Central memory CD4-positive, alpha-beta T cell (primary cell): ENCODE results near the gene VIPR2.
"Not testable (repeated sequence)": the region's sequence is repeated elsewhere in the genome, so short reads cannot be mapped to it uniquely, and the experiment has no call there.

ENCODE experiments used
- DNase-seq: peaks from one replicate; pipeline ENCODE4 v3.0.0; 2022
- total RNA-seq, 3 experiments: gene quantifications; one replicate each; lab custom pipeline; 2026; lab: John Stamatoyannopoulos, UW

Gene VIPR2, protein sequence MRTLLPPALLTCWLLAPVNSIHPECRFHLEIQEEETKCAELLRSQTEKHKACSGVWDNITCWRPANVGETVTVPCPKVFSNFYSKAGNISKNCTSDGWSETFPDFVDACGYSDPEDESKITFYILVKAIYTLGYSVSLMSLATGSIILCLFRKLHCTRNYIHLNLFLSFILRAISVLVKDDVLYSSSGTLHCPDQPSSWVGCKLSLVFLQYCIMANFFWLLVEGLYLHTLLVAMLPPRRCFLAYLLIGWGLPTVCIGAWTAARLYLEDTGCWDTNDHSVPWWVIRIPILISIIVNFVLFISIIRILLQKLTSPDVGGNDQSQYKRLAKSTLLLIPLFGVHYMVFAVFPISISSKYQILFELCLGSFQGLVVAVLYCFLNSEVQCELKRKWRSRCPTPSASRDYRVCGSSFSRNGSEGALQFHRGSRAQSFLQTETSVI
- total RNA-seq: 0 to 0.04 (median 0) reads per million in 3 experiments

DNA sequence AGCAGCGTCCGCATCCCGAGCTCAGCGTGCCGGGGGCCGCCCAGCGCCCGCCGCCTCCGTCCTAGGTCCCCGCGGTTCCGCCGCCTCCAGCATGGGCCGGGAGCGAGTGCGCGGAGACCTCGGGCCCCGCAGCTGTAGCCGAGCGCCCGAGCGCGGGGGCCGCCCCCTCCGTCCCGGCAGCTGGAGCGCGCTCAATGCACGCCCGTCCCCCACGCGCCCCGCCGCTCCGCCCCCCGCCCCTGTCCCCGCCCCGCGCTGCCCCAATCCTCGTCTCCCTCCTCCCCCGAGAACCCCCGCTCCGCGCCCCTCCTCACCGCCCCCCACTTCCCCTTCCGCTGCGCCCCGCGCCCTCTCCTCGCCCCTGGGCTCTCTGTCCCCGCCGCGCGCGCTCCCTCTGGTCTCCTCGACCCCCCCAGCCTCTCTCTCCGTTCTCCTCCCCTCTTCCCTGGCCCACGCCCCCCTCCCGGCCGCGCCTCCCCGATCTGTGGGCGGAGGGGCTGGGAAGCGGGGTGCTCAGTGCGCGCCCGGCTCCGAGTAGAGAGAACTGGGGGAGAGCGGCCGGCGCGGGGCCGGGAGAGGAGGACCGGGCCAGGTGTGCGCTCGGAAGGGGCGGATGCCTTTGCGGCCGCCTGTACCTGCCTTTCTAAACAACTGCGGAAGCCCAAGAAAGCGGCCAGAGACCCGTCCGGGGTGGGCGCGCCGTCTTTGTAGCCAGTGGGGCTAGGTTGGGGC, at the start of gene VIPR2:
VIPR2 (minus strand) TSS at position 110 of the 732 bp plus-strand sequence; CDS start at position 14, 96 bp downstream.
- no peak for DNase-seq

DNA sequence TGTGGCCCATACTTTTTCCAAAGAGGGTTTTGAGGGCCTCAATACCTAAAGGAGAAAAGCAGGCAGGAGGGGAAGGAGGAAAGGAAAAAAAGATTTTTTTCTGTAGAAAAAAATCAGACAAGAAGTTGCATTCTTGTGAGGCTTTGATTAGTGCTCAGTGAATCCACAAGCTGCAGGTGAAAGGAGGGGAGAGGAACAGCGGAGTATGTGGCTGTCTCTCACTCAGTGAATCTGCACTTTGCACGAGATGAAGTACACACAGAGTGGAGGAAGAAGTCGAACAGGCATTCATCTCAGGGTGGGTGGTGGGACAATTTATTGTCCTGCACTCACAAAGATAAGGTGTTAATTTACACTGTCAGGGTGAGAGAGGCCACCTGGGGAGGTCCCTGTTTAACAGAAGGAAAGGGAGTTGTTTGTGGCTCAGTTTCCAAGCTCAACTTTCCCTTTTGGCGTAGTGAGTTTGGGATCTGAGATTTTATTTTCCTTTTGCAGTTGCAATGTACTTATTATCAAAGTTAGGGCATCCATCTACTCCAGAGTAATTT, 49.0 kb upstream of the VIPR2 start:
- DNase-seq: no peak

DNA sequence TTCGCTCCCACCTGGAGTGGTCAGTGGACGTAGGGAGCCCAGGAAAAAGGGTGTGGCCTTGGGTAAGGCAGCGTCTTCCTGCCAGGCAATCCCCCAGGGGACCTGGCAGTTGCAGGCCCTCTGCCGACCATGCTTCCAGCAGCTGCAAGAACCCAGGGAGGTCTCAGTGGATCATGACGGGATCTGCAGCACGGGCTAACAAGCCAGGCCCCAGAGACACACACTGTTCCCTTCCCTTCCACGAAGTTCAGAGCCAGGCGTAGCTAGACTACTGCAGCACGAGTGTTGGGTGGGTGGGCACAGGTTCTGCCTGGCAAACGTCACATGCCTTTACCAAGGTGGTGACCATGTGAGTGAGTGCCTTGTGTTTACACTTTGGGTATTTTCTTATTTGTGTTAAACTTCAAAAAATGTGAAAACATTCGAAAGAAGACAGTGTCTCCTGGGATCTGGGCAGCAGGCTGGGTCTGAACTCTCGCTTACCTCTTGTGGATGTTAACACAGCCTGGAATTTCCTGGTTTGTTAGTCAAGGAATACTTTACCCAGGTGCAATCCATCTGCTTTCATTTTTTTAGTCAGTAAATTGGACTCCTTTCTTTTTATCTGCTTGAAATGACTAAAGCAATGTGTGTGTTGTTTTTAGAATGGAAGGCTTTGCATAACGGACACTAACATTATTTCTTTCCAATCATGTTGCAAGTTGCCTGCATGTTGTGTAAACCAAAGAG, 48.2 kb upstream of the VIPR2 start:
- DNase-seq: no peak

DNA sequence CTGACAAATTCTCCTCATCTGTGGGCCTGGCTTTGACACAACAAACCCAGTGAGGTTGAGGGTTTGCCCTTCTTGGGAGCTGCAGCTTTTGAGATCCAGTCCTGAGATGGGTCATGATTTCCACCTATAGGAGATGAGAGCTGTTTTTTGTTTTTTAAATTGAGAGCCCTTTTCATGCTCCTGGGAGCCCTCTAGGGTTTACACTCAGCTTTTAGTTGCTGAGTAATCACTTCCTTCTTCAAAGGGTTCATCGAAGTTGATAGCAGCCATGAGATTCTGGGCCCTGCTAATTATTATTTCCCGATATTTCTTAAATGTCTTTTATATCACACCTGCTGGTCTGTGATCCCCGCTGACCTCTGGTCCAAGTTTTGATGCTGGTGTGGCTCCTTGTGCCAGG, 47.3 kb upstream of the VIPR2 start:
- DNase-seq: no peak

DNA sequence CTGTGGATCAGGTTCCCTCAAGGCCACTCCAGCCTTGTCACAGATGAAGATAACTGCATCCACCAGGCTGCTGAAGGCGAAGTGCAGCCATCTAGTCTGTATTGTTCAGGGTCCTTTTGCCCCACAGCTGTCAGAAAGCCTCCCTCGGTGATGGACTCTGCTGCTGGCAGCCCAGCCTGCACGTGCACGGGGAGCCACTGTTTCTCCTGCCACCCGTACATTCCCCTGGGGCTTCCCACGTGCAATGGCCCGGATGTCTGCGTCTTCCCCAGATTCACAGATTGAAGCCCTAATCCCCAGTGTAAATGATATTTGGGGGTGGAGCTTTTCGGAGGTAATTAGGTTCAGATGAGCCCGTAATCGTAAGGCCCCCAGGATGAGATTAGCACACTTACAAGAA, 46.6 kb upstream of the VIPR2 start:
- no peak for DNase-seq

DNA sequence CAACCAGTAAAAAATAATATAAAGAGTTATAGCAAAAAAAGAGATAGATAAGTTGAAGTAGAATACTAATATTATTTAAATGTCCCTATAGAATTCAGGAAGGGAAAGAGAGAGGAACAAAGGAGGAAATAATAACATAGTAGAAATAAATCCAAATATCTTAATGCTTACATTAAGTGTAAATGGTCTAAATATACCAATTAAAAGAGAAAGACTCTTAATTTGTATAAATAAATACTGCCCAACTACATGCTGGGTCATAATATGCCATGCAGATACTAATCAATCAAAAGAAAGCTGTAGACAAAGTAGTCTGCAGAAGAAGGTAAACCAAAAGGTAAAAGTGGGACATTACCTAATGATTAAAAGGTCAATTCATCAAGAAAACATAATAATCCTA, 43.3 kb upstream of the VIPR2 start:
- DNase-seq: no peak

DNA sequence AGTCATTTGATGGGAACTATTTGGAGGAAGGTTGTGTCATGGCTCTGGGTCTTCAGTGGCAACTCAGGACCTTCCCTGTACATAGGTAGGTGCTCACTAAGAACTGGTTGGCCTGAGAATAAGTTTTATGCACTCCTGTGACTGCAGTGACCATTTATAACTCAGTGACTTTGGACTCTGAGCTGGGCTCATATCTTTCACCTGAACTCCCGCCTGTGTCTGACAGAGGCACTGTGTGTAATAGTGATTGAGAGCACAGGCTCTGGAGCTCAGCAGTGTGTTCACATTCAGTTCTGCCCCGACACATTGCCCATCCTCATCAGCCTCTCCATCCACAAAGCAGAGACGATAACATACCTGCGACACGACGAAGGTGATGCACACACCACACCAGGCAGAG, 34.6 kb upstream of the VIPR2 start:
- DNase-seq: no peak

DNA sequence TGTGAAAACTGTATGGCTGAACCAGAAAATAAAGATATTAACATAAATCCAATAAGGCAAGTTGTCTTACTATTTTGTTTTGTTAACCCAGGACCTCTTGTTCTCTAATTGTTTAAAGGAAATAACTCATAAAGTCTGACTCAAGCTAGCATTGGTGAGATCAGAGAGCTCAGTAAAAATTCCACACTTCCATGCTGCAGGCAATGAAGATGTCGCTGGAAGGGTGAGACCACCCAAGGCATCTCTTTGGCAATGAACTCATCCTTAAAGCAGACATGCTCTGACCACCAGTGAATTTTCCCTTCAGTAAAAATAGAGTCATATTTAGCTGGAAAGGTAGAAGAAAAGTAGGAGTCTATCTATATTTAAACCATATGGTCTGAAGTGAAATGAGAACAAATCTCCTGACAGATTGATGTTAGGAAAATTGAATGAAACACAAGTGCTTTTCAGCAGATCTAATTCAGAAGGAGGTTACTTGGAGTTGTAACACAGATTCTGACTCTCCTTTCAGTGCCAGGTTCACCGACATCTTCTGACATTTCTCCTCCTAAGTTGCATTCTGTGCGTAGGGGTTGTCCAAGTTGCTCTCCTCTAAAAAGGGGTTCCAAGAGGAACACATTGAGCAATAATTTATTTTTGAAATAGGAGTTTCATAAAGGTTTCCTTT, 32.8 kb upstream of the VIPR2 start:
- DNase-seq: no peak

DNA sequence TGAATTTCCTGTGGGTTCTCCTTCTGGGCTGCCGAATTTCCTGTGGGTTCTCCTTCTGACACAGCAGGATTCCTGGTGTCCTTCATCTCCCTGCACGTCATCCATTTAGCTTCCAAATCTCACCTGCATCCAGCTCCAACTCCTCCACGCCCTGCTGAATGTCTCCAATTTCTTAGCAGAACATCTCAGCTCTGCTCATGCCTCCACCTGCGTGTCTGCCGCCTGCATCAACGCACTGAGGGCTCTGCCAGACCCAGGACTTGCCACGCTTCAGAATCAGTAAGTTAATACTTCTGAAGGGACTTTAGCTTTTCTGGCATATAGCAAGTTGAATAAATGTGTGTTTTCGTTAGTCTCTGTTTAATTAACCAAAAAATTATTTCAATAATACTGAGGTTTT, 31.1 kb upstream of the VIPR2 start:
- peak; percentile 31 for DNase-seq

DNA sequence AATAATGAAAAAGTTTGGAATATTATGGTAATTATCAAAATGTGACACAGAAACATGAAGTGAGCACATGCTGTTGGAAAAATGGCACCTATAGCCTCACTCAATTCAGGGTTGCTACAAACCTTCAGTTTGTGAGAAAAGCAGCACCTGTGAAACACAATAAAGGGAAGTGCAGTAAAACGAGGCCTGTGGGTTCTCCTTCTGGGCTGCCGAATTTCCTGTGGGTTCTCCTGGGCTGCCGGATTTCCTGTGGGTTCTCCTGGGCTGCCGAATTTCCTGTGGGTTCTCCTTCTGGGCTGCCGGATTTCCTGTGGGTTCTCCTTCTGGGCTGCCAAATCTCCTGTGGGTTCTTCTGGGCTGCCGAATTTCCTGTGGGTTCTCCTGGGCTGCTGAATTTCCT, 30.4 kb upstream of the VIPR2 start:
- peak; percentile 57 for DNase-seq

DNA sequence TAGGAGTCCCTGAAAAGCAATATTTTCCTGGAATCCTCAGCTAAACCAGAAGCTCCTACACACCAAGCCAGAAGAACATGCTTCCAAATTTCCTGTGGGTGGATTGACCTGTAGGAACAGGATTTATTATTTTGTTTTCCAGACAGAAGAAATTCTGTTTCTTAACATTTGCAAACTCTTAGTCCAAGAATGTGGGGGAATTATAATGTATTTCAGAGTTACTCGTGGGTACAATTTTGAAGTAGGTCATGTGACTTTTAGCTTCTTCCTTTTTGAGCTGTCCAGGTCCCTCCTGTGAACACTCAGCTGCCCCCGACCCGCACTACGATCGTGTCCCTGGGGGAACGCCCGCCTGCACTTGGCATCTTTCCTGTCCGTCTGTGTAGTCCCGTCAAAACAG, 27.7 kb upstream of the VIPR2 start:
- no peak for DNase-seq

DNA sequence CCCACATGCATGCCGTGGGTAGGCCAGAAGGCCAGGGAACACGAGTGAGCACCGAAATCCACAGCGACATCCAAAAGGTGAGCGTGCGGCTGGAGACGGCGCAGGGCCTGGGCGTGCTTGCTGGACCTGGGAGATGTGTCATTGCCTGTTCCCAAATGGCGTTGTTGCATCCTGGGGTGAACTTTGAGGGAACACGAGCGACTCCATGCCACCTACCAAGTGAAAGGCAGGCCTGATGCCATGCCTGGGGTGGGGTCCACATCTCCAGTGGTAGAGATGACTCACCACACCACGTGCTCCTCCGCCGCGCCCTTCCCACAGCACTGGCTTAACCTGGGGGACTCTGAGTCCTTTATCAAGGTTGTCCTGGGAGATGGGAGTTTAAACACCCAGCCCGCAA, 24.7 kb upstream of the VIPR2 start:
- DNase-seq: no peak

DNA sequence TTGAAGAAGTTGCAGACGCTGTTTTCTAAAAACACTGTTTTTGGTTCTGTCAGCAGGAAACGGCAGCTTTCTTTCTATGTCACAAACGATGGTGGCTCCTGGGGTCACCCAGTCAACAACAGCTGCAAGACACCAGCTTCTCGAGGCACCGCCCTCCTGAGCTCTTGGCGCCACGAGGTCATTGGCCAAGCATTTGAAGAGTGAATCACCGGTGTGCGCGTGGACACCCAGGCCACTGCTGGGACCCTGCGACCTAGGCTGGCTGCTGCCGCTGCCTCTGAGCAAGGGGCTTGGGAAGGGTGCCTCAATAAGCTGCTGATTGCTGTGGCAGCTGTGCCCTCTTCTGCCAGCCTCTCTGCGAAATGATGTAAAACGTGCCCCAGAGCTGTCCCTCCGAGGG, 22.5 kb upstream of the VIPR2 start:
- no peak for DNase-seq

DNA sequence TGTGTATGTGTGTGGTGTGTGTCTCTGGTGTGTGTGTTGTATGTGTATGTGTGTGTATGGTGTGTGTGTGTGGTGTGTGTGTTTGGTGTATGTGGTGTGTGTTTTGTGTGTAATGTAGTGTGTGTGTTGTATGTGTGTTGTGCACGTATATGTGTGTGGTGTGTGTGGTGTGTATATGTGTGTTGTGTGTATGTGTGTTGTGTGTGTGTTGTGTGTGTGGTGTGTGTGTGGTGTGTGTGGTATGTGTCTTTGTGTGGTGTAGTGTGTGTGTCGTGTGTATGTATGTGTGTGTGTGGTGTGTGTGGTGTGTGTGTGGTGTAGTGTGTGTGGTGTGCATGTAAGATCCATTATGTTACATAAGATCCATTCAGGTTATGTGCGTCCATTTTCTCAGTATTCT, 21.9 kb upstream of the VIPR2 start:
- DNase-seq: no peak

DNA sequence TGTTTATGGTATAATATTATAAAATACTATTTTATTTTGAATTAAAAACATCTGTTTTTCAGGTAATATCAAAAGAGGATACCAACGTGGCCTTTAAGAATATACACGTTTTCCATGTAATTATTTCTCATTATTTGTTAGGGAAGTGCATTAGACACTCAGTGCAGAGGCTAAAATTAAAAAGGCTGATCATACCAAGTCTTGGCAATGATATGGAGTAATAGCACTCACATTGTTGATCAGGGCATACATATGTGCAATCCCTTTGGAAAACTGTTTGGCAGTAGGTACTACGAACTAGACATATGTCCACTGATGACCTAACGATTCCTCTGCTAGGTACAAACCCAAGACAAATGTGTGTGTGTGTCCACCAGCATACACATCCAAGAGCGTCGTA, 20.7 kb upstream of the VIPR2 start:
- DNase-seq: no peak

DNA sequence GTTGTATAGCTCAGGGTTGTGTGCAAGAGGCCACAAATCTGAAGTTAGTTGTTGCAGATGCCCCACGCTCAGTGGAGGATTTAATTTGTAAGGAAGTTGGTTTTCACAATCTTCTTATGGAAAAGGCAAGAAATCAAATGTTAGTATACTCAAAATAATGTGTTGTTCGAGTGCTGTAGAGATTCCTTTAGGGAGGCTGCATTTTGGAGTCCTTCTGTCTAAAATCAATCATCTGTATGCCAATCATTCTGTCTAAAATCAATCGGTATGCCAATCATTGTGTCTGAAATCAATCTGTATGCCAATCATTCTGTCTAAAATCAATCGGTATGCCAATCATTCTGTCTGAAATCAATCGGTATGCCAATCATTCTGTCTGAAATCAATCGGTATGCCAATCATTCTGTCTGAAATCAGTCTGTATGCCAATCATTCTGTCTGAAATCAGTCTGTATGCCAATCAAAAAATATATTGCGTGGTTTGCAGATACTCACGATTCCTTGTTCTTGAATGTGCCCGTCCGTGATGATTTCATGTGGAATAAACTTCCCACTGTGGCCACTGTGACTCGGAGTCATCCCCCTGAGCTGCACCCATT, 19.1 kb upstream of the VIPR2 start:
- DNase-seq: not testable (repeated sequence)

DNA sequence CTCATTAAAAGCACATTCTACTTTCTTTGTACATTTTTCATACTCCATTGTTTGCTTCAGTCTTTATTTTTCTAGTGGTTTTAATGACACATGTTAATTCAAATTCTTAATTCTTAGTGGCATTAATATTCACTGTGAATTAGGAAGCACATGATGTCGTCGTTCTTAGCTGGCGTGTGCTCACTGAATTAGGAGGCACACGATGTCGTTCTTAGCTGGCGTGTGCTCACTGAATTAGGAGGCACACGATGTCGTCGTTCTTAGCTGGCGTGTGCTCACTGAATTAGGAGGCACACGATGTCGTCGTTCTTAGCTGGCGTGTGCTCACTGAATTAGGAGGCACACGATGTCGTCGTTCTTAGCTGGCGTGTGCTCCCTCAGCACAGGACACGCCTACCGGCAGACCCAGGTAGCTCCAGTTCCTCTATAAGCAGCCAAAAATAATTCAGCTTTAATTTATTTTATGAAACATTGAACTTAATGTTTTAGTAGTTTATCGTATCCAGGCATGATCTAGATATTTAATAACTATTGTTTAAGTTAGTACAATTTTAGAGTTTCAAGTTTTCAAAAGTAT, 17.5 kb upstream of the VIPR2 start:
- not testable (repeated sequence) for DNase-seq

DNA sequence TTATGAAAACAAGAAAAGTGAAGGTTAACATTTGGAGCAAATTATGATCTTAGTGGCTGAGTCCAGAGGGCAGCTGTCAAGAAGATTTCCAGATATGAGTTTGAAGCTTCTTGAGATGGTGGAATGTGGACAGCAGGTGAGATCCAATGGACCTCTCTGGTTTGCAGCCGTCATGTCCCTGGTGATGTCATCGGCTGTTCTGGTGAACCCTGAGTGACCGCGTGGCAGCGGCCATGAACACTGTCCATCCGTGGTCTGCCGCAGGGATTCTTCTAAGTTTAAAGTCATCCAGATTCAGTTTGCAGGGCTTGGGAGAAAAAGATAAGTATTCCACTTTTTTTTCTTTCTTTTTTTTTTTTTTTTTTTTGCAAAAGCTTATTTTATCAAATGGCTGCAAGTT, 15.8 kb upstream of the VIPR2 start:
- DNase-seq: no peak

DNA sequence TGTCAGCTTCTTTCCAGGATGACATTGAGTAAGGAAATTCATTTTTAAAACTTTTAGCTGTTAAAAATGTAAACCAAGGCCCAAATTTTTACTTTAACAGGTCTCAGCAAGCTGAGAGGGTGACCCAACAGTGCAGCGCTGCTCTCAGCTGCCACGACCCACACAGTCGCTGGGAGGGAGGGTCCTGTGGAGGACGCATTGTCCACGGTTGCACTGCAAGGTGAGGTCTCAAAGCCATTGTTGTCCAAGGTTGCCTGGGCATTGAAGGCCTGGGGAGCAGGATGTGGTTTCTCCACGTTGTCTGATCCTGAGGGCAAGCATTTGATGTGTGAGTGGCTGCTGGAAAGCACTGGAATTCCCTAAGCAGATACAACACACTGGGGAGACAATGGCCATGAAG, 15.1 kb upstream of the VIPR2 start:
- no peak for DNase-seq

DNA sequence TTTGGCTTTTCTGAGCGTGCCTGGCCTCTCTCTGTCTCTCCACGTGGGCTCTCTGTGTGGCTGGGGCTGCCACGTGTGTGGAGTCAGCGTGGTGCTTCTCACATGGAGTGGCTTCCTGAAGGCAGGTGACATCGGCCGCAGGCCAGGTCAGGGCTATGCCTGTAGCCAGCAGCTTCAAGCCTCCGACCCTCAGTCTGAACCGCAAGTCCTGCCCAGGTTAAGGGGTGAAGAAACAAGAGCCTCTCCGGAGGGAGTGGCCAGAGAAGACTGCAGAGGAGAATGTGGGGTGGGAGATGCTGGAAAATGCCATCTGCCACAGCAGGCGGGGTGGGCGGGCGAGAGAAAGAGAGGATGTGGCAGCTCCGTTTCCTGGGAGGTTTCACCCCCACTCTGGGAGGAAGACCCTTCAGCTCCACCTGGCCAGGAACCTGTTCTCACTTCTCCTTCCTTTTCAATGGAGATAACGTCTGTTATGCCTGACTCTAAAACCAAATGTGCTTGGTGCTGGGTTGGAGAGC, 14.3 kb upstream of the VIPR2 start:
- DNase-seq: no peak

DNA sequence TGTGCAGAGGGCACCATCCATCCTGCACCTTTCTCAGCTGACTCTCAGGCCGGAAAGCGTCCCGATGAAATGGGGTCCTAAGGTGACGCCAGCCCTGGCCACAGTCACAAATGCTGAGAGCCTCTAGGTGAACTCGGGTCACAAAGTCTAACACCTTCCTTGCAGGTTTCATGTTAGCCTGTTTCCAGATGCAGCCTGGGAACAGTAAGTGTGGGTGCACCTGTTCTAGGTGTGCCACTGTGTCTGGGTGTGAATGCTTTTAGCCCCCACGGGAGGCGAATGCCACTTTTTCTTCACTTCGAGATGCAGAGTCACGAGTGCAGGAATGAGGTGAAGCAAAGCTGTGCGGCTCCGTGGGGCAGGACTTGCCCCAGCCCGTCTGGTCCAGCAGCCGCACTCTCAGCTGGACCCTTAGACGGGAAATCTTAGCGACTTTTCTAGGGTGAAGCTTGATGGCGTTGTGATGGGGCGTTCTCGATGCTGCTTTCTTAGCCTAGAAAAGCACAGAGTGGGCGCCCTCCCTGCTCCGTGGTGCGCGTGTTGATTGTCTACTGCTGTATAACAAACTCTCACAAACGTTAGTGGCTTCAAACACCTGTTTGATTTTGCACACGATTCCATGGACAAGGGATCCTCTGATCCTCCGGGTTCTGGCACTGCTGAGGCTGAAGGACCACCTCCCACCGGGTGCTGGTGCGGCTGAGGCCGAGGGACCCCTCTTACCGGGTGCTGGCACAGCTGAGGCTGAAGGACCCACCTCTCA, 13.6 kb upstream of the VIPR2 start:
- no peak for DNase-seq
